Panc1 (cell line): ENCODE data around the gene GPR156. TPM values are rescaled to one million over a fixed set of nuclear protein-coding genes. Genes with fewer than 3 reads are reported as not detected.
"Not testable (repeated sequence)": the region's sequence is repeated elsewhere in the genome, so short reads cannot be mapped to it uniquely, and the experiment has no call there.

Experiments used
- ATAC-seq: fragments of 200-7000 bp; cut with Tn5 transposase; 2 replicates; pipeline ENCODE4 v1.9.1; 2020; ENCODE audit warnings: mild to moderate bottlenecking, moderate library complexity
- BruUV-seq: library from RNA; stranded (reverse); fragments of 400-500 nt; replicated peaks from 2 replicates; lab custom pipeline; 2021; lab: Mats Ljungman, UMichigan
- CTCF ChIA-PET: fragments of 300-600 bp; sonication (Branson Sonifier 250); formaldehyde crosslinking; loops from one replicate; lab custom pipeline; 2022; ENCODE audit warnings: antibody characterized with exemption; lab: Charles Lee
- POLR2A ChIA-PET: fragments of 300-600 bp; sonication (Branson Sonifier 250); formaldehyde crosslinking; loops from one replicate; lab custom pipeline; 2022; ENCODE audit warnings: antibody characterized with exemption; lab: Charles Lee
- DNase-seq: peaks from one replicate; pipeline ENCODE4 v3.0.0-alpha.2; 2010; ENCODE audit warnings: low read depth, low spot score
- H3K27ac ChIP-seq: 2 replicates; pipeline ENCODE4 v1.5.1; 2011; ENCODE audit warnings: mild to moderate bottlenecking, low read length, inconsistent platforms
- H3K27me3 ChIP-seq: fragments of 200-500 bp; sonication (Bioruptor generic); 2 replicates; pipeline ENCODE4 v1.6.0; 2014; ENCODE audit warnings: low read length, inconsistent platforms; ENCODE audit not compliant: control insufficient read depth, insufficient read depth
- H3K36me3 ChIP-seq: fragments of 200-500 bp; sonication (Bioruptor generic); 2 replicates; pipeline ENCODE4 v1.5.1; 2014; ENCODE audit warnings: inconsistent platforms, mild to moderate bottlenecking, low read length, moderate library complexity; ENCODE audit not compliant: control insufficient read depth, insufficient read depth
- H3K4me1 ChIP-seq: 2 replicates; pipeline ENCODE4 v1.5.1; 2011; ENCODE audit warnings: inconsistent platforms, mild to moderate bottlenecking, low read length, moderate library complexity; ENCODE audit not compliant: control insufficient read depth, insufficient read depth
- H3K4me3 ChIP-seq, 2 experiments: 2 replicates each; pipeline ENCODE4 v1.5.1; 2011 to 2012; ENCODE audit warnings: low read depth in 2 of 2, low read length in 2 of 2, mild to moderate bottlenecking in 2 of 2, inconsistent platforms in 1 of 2, moderate library complexity in 1 of 2
- H3K9me3 ChIP-seq: fragments of 200-500 bp; sonication (Bioruptor generic); 2 replicates; pipeline ENCODE4 v1.5.1; 2014; ENCODE audit warnings: low read depth, mild to moderate bottlenecking, inconsistent platforms, low read length, moderate library complexity; ENCODE audit not compliant: control insufficient read depth, insufficient read depth
- CTCF ChIP-seq: fragments of 450-650 bp; IDR thresholded peaks from 2 replicates; pipeline ENCODE4 v1.5.1; 2017; ENCODE audit warnings: mild to moderate bottlenecking
- POLR2AphosphoS5 ChIP-seq: IDR thresholded peaks from 2 replicates; pipeline ENCODE4 v1.6.1; 2012; ENCODE audit warnings: mild to moderate bottlenecking, low read depth, low read length, moderate library complexity
- REST ChIP-seq, 2 experiments: IDR thresholded peaks; 2 replicates each; pipeline ENCODE4 v1.6.1; 2011 to 2012; ENCODE audit warnings: low read depth in 2 of 2, control low read depth in 1 of 2, low read length in 1 of 2, mild to moderate bottlenecking in 1 of 2, moderate library complexity in 1 of 2; ENCODE audit not compliant: insufficient read depth in 1 of 2
- SIN3A ChIP-seq: IDR thresholded peaks from 2 replicates; pipeline ENCODE4 v1.6.1; 2012; ENCODE audit warnings: low read depth, mild to moderate bottlenecking, low read length, moderate library complexity, borderline replicate concordance; ENCODE audit not compliant: insufficient read depth
- TCF7L2 ChIP-seq: IDR thresholded peaks from 2 replicates; pipeline ENCODE4 v1.6.1; 2011; ENCODE audit warnings: mild to moderate bottlenecking, low read depth, low read length, inconsistent platforms
- in situ Hi-C: cut with HindIII; loops from 2 replicates; pipeline ENCODE4 v1.10.0; 2016; ENCODE audit warnings: low sequenced_read_pairs, low pct_unique_long_range_greater_than_20kb
- intact Hi-C: fragments of 100-400 bp; cut with micrococcal nuclease; formaldehyde crosslinking; loops from one replicate; pipeline ENCODE4 v1.10.0; 2022; ENCODE audit not compliant: unreplicated experiment
- total RNA-seq: library from RNA; stranded (reverse); gene quantifications from one replicate; pipeline ENCODE4 v1.2.1, GENCODE V29; 2021; ENCODE audit not compliant: unreplicated experiment

Gene GPR156
- total RNA-seq, 1 experiment from 2014 or later: 0.39 TPM

GRCh38 chr3:120299403-120299802 lies 14.4 kb upstream of the GPR156 start:
- ATAC-seq: no peak

GRCh38 chr3:120298996-120299395 lies 14.0 kb upstream of the GPR156 start:
- ChIA-PET POLR2A (no interaction called here), CTCF (interaction anchor here (0.7 kb wide), 1 partner anchor 721 kb away, joined by 4 read pairs; no protein-coding TSS in a partner anchor)
- Histone ChIP-seq H3K36me3 (no peaks in the 10 kb centered on the region), H3K9me3 (no peaks in the 10 kb centered on the region), H3K4me1 (no peaks in the 10 kb centered on the region), H3K27ac (no peak overlapping the region), H3K4me3 (no peak overlapping the region), H3K27me3 (no peaks in the 10 kb centered on the region)
- in situ Hi-C loops: no loop called here
- intact Hi-C loops: no loop called here
- TF ChIP-seq CTCF (no peak), SIN3A (no peak), POLR2AphosphoS5 (no peak), TCF7L2 (no peak), REST (IDR thresholded peaks at IDR 0.05; ENCODE audit: insufficient read depth in 1 of 2, low read depth in 2 of 2, low read length in 1 of 2) (no peak)
- BruUV-seq: no TSS peak
- DNase-seq (no peak), ATAC-seq (no peak)

More at GRCh38 chr3:120299403-120299802, 14.4 kb upstream of the GPR156 start:
- intact Hi-C loops (no loop called here), in situ Hi-C loops (no loop called here)
- POLR2A ChIA-PET: no interaction called here
- no peak overlapping the region for H3K27ac ChIP-seq
- no TSS peak for BruUV-seq
- no peak for TF ChIP-seq REST (IDR thresholded peaks at IDR 0.05; ENCODE audit: insufficient read depth in 1 of 2, low read depth in 2 of 2, low read length in 1 of 2)
- no peaks in the 10 kb centered on the region for H3K36me3 ChIP-seq
- no peak overlapping the region for H3K4me3 ChIP-seq
- H3K4me1 ChIP-seq: no peaks in the 10 kb centered on the region
- H3K9me3 ChIP-seq: no peaks in the 10 kb centered on the region
- CTCF ChIA-PET: interaction anchor here (0.7 kb wide), 1 partner anchor 722 kb away, joined by 4 read pairs; no protein-coding TSS in a partner anchor
- H3K27me3 ChIP-seq: no peaks in the 10 kb centered on the region
- no peak for DNase-seq

- BruUV-seq, in situ Hi-C loops, CTCF ChIA-PET, ATAC-seq, H3K27ac ChIP-seq, H3K4me1 ChIP-seq, H3K9me3 ChIP-seq, H3K4me3 ChIP-seq, DNase-seq, intact Hi-C loops, H3K27me3 ChIP-seq, H3K36me3 ChIP-seq: not testable (repeated sequence)
- POLR2A ChIA-PET: interaction anchor here (0.6 kb wide), 1 partner anchor 872 kb away, joined by 3 read pairs; no protein-coding TSS in a partner anchor
Measured at GRCh38 chr3:120291552-120291951, 6.5 kb upstream of the GPR156 start.
